ENCODE results near the gene PTCH1. TPM values are rescaled to one million over a fixed set of nuclear protein-coding genes. Genes with fewer than 3 reads are reported as not detected.

PTCH1 gene
- total and polyA plus RNA-seq, 2 donors (not counting 1 experiment from before 2014, with no cell fraction given), result 3.5 to 13.8 TPM

- no peak overlapping the region for H3K4me3 ChIP-seq (ENCODE audit: control extremely low read depth in 1 of 5, extremely low read depth in 1 of 5, insufficient read depth in 1 of 5, low read depth in 2 of 5, low read length in 4 of 5)
- TF ChIP-seq EZH2 (IDR thresholded peaks at IDR 0.05; ENCODE audit: borderline replicate concordance, insufficient read depth, low read depth, low read length, poor library complexity, severe bottlenecking) (no peak), CTCF (IDR thresholded peaks at IDR 0.05) (no peak)
- no peaks in the 10 kb centered on the region for H3K36me3 ChIP-seq (replicated peaks in 1 of 2; ENCODE audit: control extremely low read depth in 1 of 2, control insufficient read depth in 1 of 2, extremely low read depth in 1 of 2, insufficient read depth in 2 of 2, low read length in 1 of 2)
- ChIA-PET CTCF (no interaction called here), POLR2A (no interaction called here)
- peaks cover 0 to 9% (median 0%) of the 10 kb centered on the region in 3 donors for H3K9me3 ChIP-seq (ENCODE audit: control extremely low read depth in 1 of 3, control insufficient read depth in 2 of 3, insufficient read depth in 1 of 3, low read length in 2 of 3)
- Mint-ChIP-seq H3K27me3 (peaks cover 42% of the 10 kb centered on the region), H3K4me1 (peaks cover 23% of the 10 kb centered on the region), H3K27ac (no peak overlapping the region), H3K4me3 (no peak overlapping the region), H3K9me3 (ENCODE audit: insufficient read depth) (no peaks in the 10 kb centered on the region)
- H3K4me1 ChIP-seq (ENCODE audit: control insufficient read depth in 2 of 2, insufficient read depth in 2 of 2, low read length in 2 of 2), result peaks cover 14 to 20% of the 10 kb centered on the region in 2 donors
- no peaks in the 10 kb centered on the region for H4K20me1 ChIP-seq (ENCODE audit: control insufficient read depth, insufficient read depth, low read length, poor library complexity, severe bottlenecking)
- peaks cover 0 to 4% (median under 1%) of the 10 kb centered on the region in 4 experiments for H3K27me3 ChIP-seq (replicated peaks in 1 of 4; ENCODE audit: control extremely low read depth in 1 of 4, control insufficient read depth in 3 of 4, insufficient read depth in 4 of 4, low read length in 3 of 4)
- intact Hi-C loops (cut with micrococcal nuclease), result no loop called here
- H2AFZ ChIP-seq (ENCODE audit: insufficient read depth, low read depth, low read length, poor library complexity, severe bottlenecking), result no peak overlapping the region
- WGBS (ENCODE audit: insufficient coverage), result 91% methylated on average over 10 of the region's 12 CpGs
- H3K79me2 ChIP-seq (ENCODE audit: control insufficient read depth, insufficient read depth, low read length), result no peaks in the 10 kb centered on the region
- DNase-seq (no peak), ATAC-seq (ENCODE audit: low read depth) (no peak)
- no peak overlapping the region for H3K27ac ChIP-seq (ENCODE audit: low read length in 2 of 2)
- H3K9ac ChIP-seq (ENCODE audit: low read length), result no peak overlapping the region
- H3K4me2 ChIP-seq (replicated peaks; ENCODE audit: low read depth, low read length, poor library complexity, severe bottlenecking), result peak overlapping the region; percentile 63
Observed at GRCh38 chr9:95495961-95496360, 20.8 kb downstream of the PTCH1 start.

- Mint-ChIP-seq H3K27ac (peak overlapping the region; percentile 37), H3K4me1 (peaks cover 23% of the 10 kb centered on the region), H3K9me3 (ENCODE audit: insufficient read depth) (no peaks in the 10 kb centered on the region), H3K4me3 (no peak overlapping the region), H3K27me3 (peaks cover 40% of the 10 kb centered on the region)
- Histone ChIP-seq H3K79me2 (ENCODE audit: control insufficient read depth, insufficient read depth, low read length) (peaks cover 2% of the 10 kb centered on the region), H3K4me1 (ENCODE audit: control insufficient read depth in 2 of 2, insufficient read depth in 2 of 2, low read length in 2 of 2) (peaks cover 14 to 20% of the 10 kb centered on the region in 2 donors), H3K27ac (ENCODE audit: low read length in 2 of 2) (peak overlapping the region in 1 of 2 donors; percentile 13), H3K4me3 (ENCODE audit: control extremely low read depth in 1 of 5, extremely low read depth in 1 of 5, insufficient read depth in 1 of 5, low read depth in 2 of 5, low read length in 4 of 5) (no peak overlapping the region), H3K9ac (ENCODE audit: low read length) (no peak overlapping the region), H2AFZ (ENCODE audit: insufficient read depth, low read depth, low read length, poor library complexity, severe bottlenecking) (no peak overlapping the region), H4K20me1 (ENCODE audit: control insufficient read depth, insufficient read depth, low read length, poor library complexity, severe bottlenecking) (no peaks in the 10 kb centered on the region), H3K27me3 (replicated peaks in 1 of 4; ENCODE audit: control extremely low read depth in 1 of 4, control insufficient read depth in 3 of 4, insufficient read depth in 4 of 4, low read length in 3 of 4) (peaks cover 0 to 4% (median 0%) of the 10 kb centered on the region in 4 experiments), H3K36me3 (replicated peaks in 1 of 2; ENCODE audit: control extremely low read depth in 1 of 2, control insufficient read depth in 1 of 2, extremely low read depth in 1 of 2, insufficient read depth in 2 of 2, low read length in 1 of 2) (no peaks in the 10 kb centered on the region), H3K9me3 (ENCODE audit: control extremely low read depth in 1 of 3, control insufficient read depth in 2 of 3, insufficient read depth in 1 of 3, low read length in 2 of 3) (peaks cover 0 to 9% (median 0%) of the 10 kb centered on the region in 3 donors), H3K4me2 (replicated peaks; ENCODE audit: low read depth, low read length, poor library complexity, severe bottlenecking) (peak overlapping the region; percentile 63)
- ChIA-PET CTCF (interaction anchor here (2.0 kb wide), 1 partner anchor 11 kb away, joined by 8 read pairs; no protein-coding TSS in a partner anchor), POLR2A (no interaction called here)
- intact Hi-C loops (cut with micrococcal nuclease), result no loop called here
- no peak for TF ChIP-seq EZH2 (IDR thresholded peaks at IDR 0.05; ENCODE audit: borderline replicate concordance, insufficient read depth, low read depth, low read length, poor library complexity, severe bottlenecking)
- no peak for TF ChIP-seq CTCF (IDR thresholded peaks at IDR 0.05)
- WGBS (ENCODE audit: insufficient coverage), result no CpG with 5 or more reads among the region's 3 CpGs
- DNase-seq, result no peak
- no peak for ATAC-seq (ENCODE audit: low read depth)
Observed at GRCh38 chr9:95495529-95495928, 21.2 kb downstream of the PTCH1 start.

Measured in B cell (primary cell).